ENCODE data around the gene ITIH5. TPM values are rescaled to one million over a fixed set of nuclear protein-coding genes. Genes with fewer than 3 reads are reported as not detected.

Gene ITIH5
- total and polyA plus RNA-seq, 2 of the 8 experiments (the other 6 are each of a cell fraction or from before 2014, with no cell fraction given): 5.8 to 7.6 TPM

GRCh38 chr10:7689591-7689990 is 22.8 kb upstream of the ITIH5 start:
- ChIA-PET CTCF (ENCODE audit: partially characterized antibody) (interaction anchor here (6.8 to 6.9 kb wide), 2 partner anchors 158 to 166 kb away, joined by 70 to 88 read pairs; no protein-coding TSS in a partner anchor), POLR2A (ENCODE audit: partially characterized antibody) (no interaction called here)

More at GRCh38 chr10:7689591-7689990, 22.8 kb upstream of the ITIH5 start:
- H3K18ac ChIP-seq (ENCODE audit: extremely low read depth, low read length): no peak overlapping the region
- no peak overlapping the region for H2BK12ac ChIP-seq (ENCODE audit: low read depth, low read length)
- H2BK5ac ChIP-seq (ENCODE audit: low read depth, low read length): no peak overlapping the region
- H4K91ac ChIP-seq (replicated peaks; ENCODE audit: insufficient read length, low read length): no peak overlapping the region
- DNase-seq (ENCODE audit: low read depth in 1 of 2, low spot score in 2 of 2) (no peak), FAIRE-seq (no peak)
- no peaks in the 10 kb centered on the region for H4K20me1 ChIP-seq (replicated peaks in 1 of 2; ENCODE audit: control insufficient read depth in 1 of 2, insufficient read depth in 2 of 2, low read length in 2 of 2)
- no peak overlapping the region for H4K8ac ChIP-seq (ENCODE audit: extremely low read depth, insufficient read depth, low read length)
- no peak overlapping the region for H3K9ac ChIP-seq (replicated peaks in 1 of 4; ENCODE audit: extremely low read depth in 1 of 4, low read depth in 3 of 4, low read length in 3 of 4)
- H3K27ac ChIP-seq (ENCODE audit: low read depth, low read length): no peak overlapping the region
- H3K27me3 ChIP-seq (replicated peaks in 1 of 4; ENCODE audit: control insufficient read depth in 3 of 4, extremely low read depth in 1 of 4, insufficient read depth in 3 of 4, low read length in 3 of 4): no peaks in the 10 kb centered on the region
- TF ChIP-seq RAD21 (IDR thresholded peaks at IDR 0.05 in 1 of 2, conservative IDR thresholded peaks at IDR 0.05 in 1 of 2; ENCODE audit: low read depth in 2 of 2, low read length in 2 of 2) (no peak), CTBP2 (IDR thresholded peaks at IDR 0.05; ENCODE audit: borderline replicate concordance, insufficient read depth, insufficient read length, low read length) (no peak), SP4 (IDR thresholded peaks at IDR 0.05; ENCODE audit: low read length) (no peak), TAF7 (optimal IDR thresholded peaks at IDR 0.05; ENCODE audit: borderline replicate concordance, low read depth, low read length) (no peak), SIX5 (IDR thresholded peaks at IDR 0.05; ENCODE audit: low read depth, low read length) (no peak), GTF2F1 (IDR thresholded peaks at IDR 0.05; ENCODE audit: borderline replicate concordance, low read depth, low read length) (no peak), CBX8 (IDR thresholded peaks at IDR 0.05; ENCODE audit: borderline replicate concordance, low read depth, low read length) (no peak), SP2 (IDR thresholded peaks at IDR 0.05; ENCODE audit: low read length) (no peak), CREB1 (IDR thresholded peaks at IDR 0.05) (no peak), CHD2 (IDR thresholded peaks at IDR 0.05; ENCODE audit: low read length) (no peak), USF2 (IDR thresholded peaks at IDR 0.05; ENCODE audit: low read length) (no peak), KDM5A (IDR thresholded peaks at IDR 0.05; ENCODE audit: low read length) (no peak), MAX (IDR thresholded peaks at IDR 0.05) (no peak), JUN (IDR thresholded peaks at IDR 0.05; ENCODE audit: low read depth, low read length) (no peak), NRF1 (IDR thresholded peaks at IDR 0.05; ENCODE audit: low read depth, low read length) (no peak)
- H3K4me2 ChIP-seq (ENCODE audit: insufficient read depth in 1 of 2, low read depth in 2 of 2, low read length in 2 of 2): no peak overlapping the region
- H2BK120ac ChIP-seq (replicated peaks; ENCODE audit: low read depth, low read length): no peak overlapping the region
- no peak overlapping the region for H4K5ac ChIP-seq (ENCODE audit: insufficient read length, low read depth, low read length)
- peaks cover 25 to 29% of the 10 kb centered on the region in 2 experiments for H3K9me3 ChIP-seq (ENCODE audit: insufficient read depth in 2 of 2, low read depth in 1 of 2, low read length in 1 of 2)
- H3K14ac ChIP-seq (ENCODE audit: insufficient read length): no peak overlapping the region
- H2BK20ac ChIP-seq (ENCODE audit: low read length): no peak overlapping the region
- no peaks in the 10 kb centered on the region for H3K23me2 ChIP-seq (ENCODE audit: low read depth, low read length)
- H3K36me3 ChIP-seq (ENCODE audit: control insufficient read depth in 2 of 4, insufficient read depth in 4 of 4, low read length in 3 of 4): no peaks in the 10 kb centered on the region
- no peak overlapping the region for H2AK5ac ChIP-seq (ENCODE audit: low read depth, low read length)
- H3K4me1 ChIP-seq (replicated peaks in 1 of 4; ENCODE audit: control insufficient read depth in 3 of 4, insufficient read depth in 4 of 4, low read length in 3 of 4): no peaks in the 10 kb centered on the region
- H3K79me1 ChIP-seq (ENCODE audit: low read depth, low read length): no peaks in the 10 kb centered on the region
- H2AFZ ChIP-seq (ENCODE audit: low read length): no peak overlapping the region
- H3K23ac ChIP-seq (ENCODE audit: insufficient read length): no peak overlapping the region
- H3K79me2 ChIP-seq (ENCODE audit: control insufficient read depth in 1 of 2, insufficient read depth in 2 of 2, low read length in 2 of 2): no peaks in the 10 kb centered on the region
- no peak overlapping the region for H3K56ac ChIP-seq (replicated peaks; ENCODE audit: insufficient read length, low read depth, low read length)
- H2BK15ac ChIP-seq (ENCODE audit: low read length): no peak overlapping the region
- H3K4me3 ChIP-seq (ENCODE audit: extremely low read depth in 1 of 4, insufficient read depth in 2 of 4, low read depth in 3 of 4, low read length in 4 of 4): no peak overlapping the region
- no peak overlapping the region for H3K4ac ChIP-seq (replicated peaks; ENCODE audit: insufficient read length, low read depth, low read length)

Data from H1 (cell line).